Heart left ventricle (tissue), 16 donors: ENCODE results near the gene RSPO4. TPM values are rescaled to one million over a fixed set of nuclear protein-coding genes. Genes with fewer than 3 reads are reported as not detected.

ENCODE experiments used
- ATAC-seq, 4 donors: fragments of 200-7000 bp; cut with Tn5 transposase; one replicate each; pipeline ENCODE4 v1.9.1; 2020 to 2022; ENCODE audit warnings: moderate library complexity in 4 of 4, mild to moderate bottlenecking in 3 of 4, moderate number of reproducible peaks in 1 of 4
- DNase-seq, 5 donors: peaks; one replicate each; pipeline ENCODE4 v3.0.0-alpha.2; 2020
- H3K27ac ChIP-seq, 12 donors: fragments of 200-600 bp; sonication (generic) in 4 of 12; one replicate each; pipeline versions ENCODE4 v1.5.0 to v1.8.0; 2016 to 2022; ENCODE audit warnings: mild to moderate bottlenecking in 2 of 12
- H3K27me3 ChIP-seq, 9 donors: fragments of 200-600 bp; sonication (generic) in 2 of 9; one replicate each; pipeline versions ENCODE4 v1.5.1 to v1.8.0; 2016 to 2022; ENCODE audit warnings: mild to moderate bottlenecking in 3 of 9
- H3K36me3 ChIP-seq, 9 donors: fragments of 200-600 bp; sonication (generic) in 2 of 9; one replicate each; pipeline versions ENCODE4 v1.5.0 to v1.8.0; 2018 to 2022; ENCODE audit warnings: mild to moderate bottlenecking in 2 of 9
- H3K4me1 ChIP-seq, 12 donors: fragments of 200-600 bp; sonication (generic) in 4 of 12; one replicate each; pipeline versions ENCODE4 v1.5.0 to v1.8.0; 2016 to 2022; ENCODE audit warnings: mild to moderate bottlenecking in 3 of 12
- H3K4me3 ChIP-seq, 12 donors: fragments of 200-600 bp; sonication (generic) in 4 of 12; one replicate each; pipeline versions ENCODE4 v1.5.0 to v1.8.0; 2017 to 2022; ENCODE audit warnings: mild to moderate bottlenecking in 9 of 12, moderate library complexity in 4 of 12
- H3K9me3 ChIP-seq, 12 donors: fragments of 200-600 bp; sonication (generic) in 4 of 12; one replicate each; pipeline versions ENCODE4 v1.5.0 to v1.8.0; 2016 to 2022; ENCODE audit warnings: mild to moderate bottlenecking in 1 of 12
- CTCF ChIP-seq, 12 donors: fragments of 200-600 bp; sonication (generic) in 4 of 12; IDR thresholded peaks; one replicate each; pipeline versions ENCODE4 v1.5.0 to v1.8.0; 2018 to 2022; ENCODE audit warnings: antibody characterized with exemption in 12 of 12, mild to moderate bottlenecking in 5 of 12
- POLR2A ChIP-seq, 2 donors: fragments of 450-650 bp; IDR thresholded peaks; one replicate each; pipeline ENCODE4 v1.6.1; 2017; ENCODE audit warnings: antibody characterized with exemption in 2 of 2, mild to moderate bottlenecking in 2 of 2, moderate library complexity in 2 of 2
- WGBS, 4 donors: extraction: QIAGEN DNeasy Blood & Tissue Kit in 2 of 4; methylation state at CpG; one replicate each; pipeline versions ENCODE4 v1.1.5 to v1.1.7; 2013 to 2018; 5-methylcytosine and 5-hydroxymethylcytosine counted together
- intact Hi-C, 10 donors: fragments of 100-400 bp; cut with DNase I; formaldehyde crosslinking; loops; one replicate each; pipeline versions ENCODE4 v1.11.1 to v1.14.2; 2022
- polyA plus RNA-seq, 2 donors: library from polyadenylated mRNA; stranded (reverse); fragments of 200-250 nt; gene quantifications; one replicate each; pipeline ENCODE4 v1.2.3, GENCODE V29; 2013
- total RNA-seq, 9 donors: library from RNA; depleted of rRNA in 2 of 9; stranded (reverse); fragments of >200 nt in 2 of 9; fragmentation: NEBNext Ultra II Directional in 3 of 9; extraction: Animal tissue kit (Norgen Biotek cat#: 25700) in 3 of 9; gene quantifications; one replicate each; pipeline versions ENCODE4 v1.1.0 to v1.2.4, GENCODE V29; 2016 to 2023
- donor health status: ischemic (EF 13 %, LVEDD 7.1; RV severe dilation, severe dysfunction).
- donor health status: healthy with polysubstance abuse.
- donor health status: DM: no; HTN: yes; CAD: no.
- donor health status: DM: no; HTN: no; CAD: no.
- donor health status: ischemic (EF 25% LVEDD 6.9; RV normal size, moderate dysfunction).
- donor health status: ischemic (EF 25% LVEDD 5.7; RV mildly dilated, moderate dysfunction).
- donor health status: healthy.
- donor health status: DM: yes; HTN: yes; CAD: no.
- donor health status: ischemic (EF 35%, LVEDD 5.7; RV mildly dilated, moderate dysfunction).
- donor health status: nonischemic (EF 11% LVEDD 7.7; RV severe dilation, severe dysfunction).
- donor health status: DM: yes; HTN: yes; CAD: no.
- donor health status: PGD.
- donor health status: ischemic (EF 29% LVEDD 5.4; RV normal size, mild dysfunction).
- donor health status: nonischemic (EF 23%, LVEDD 6.1; RV moderate dilation, normal function).

The RSPO4 gene
- total and polyA plus RNA-seq, 11 donors = 0.04 to 0.27 (median 0.25) TPM; not detected in 8

- Histone ChIP-seq H3K36me3 (no peaks in the 10 kb centered on the region), H3K4me1 (peaks cover 0 to 6% (median 0%) of the 10 kb centered on the region in 12 donors), H3K4me3 (no peak overlapping the region), H3K27me3 (peaks cover 0 to 4% (median 0%) of the 10 kb centered on the region in 9 donors), H3K9me3 (no peaks in the 10 kb centered on the region), H3K27ac (no peak overlapping the region)
- intact Hi-C loops = no loop called here
- ATAC-seq (no peak), DNase-seq (no peak)
- WGBS, 4 donors = 69 to 78% (median 71%) methylated on average over 2 of the region's 2 CpGs
- no peak for TF ChIP-seq POLR2A (IDR thresholded peaks at IDR 0.05)
- TF ChIP-seq CTCF (IDR thresholded peaks at IDR 0.05) = no peak
Observed at GRCh38 chr20:1038205-1038604, 36.1 kb upstream of the RSPO4 start.

- TF ChIP-seq CTCF (IDR thresholded peaks at IDR 0.05) = no peak
- no peak for TF ChIP-seq POLR2A (IDR thresholded peaks at IDR 0.05)
- Histone ChIP-seq H3K27ac (no peak overlapping the region), H3K27me3 (peaks cover 0 to 7% (median 0%) of the 10 kb centered on the region in 9 donors), H3K4me3 (no peak overlapping the region), H3K36me3 (no peaks in the 10 kb centered on the region), H3K4me1 (peaks cover 0 to 6% (median 0%) of the 10 kb centered on the region in 12 donors), H3K9me3 (no peaks in the 10 kb centered on the region)
- DNase-seq (no peak), ATAC-seq (no peak)
- WGBS, 4 donors = 61 to 96% (median 73%) methylated on average over 2 of the region's 2 CpGs
- intact Hi-C loops = no loop called here
Observed at GRCh38 chr20:1037039-1037438, 34.9 kb upstream of the RSPO4 start.

GRCh38 chr20:1035466-1035865 lies 33.4 kb upstream of the RSPO4 start:
- TF ChIP-seq POLR2A (IDR thresholded peaks at IDR 0.05) (no peak), CTCF (IDR thresholded peaks at IDR 0.05) (no peak)

GRCh38 chr20:1034415-1034789 lies 32.3 kb upstream of the RSPO4 start:
- TF ChIP-seq POLR2A (IDR thresholded peaks at IDR 0.05) (no peak), CTCF (IDR thresholded peaks at IDR 0.05) (no peak)
- no peaks in the 10 kb centered on the region for H3K9me3 ChIP-seq
- peaks cover 0 to 6% (median 0%) of the 10 kb centered on the region in 12 donors for H3K4me1 ChIP-seq
- intact Hi-C loops = no loop called here
- WGBS, 4 donors = 23 to 44% (median 30%) methylated on average over 4 of the region's 4 CpGs
- H3K27ac ChIP-seq = no peak overlapping the region
- no peak for DNase-seq
- no peak for ATAC-seq
- H3K4me3 ChIP-seq = no peak overlapping the region
- peaks cover 0 to 16% (median 0%) of the 10 kb centered on the region in 9 donors for H3K27me3 ChIP-seq
- no peaks in the 10 kb centered on the region for H3K36me3 ChIP-seq

More at GRCh38 chr20:1035466-1035865, 33.4 kb upstream of the RSPO4 start:
- Histone ChIP-seq H3K27me3 (peaks cover 0 to 7% (median 0%) of the 10 kb centered on the region in 9 donors), H3K27ac (no peak overlapping the region), H3K4me1 (peaks cover 0 to 6% (median 0%) of the 10 kb centered on the region in 12 donors), H3K9me3 (no peaks in the 10 kb centered on the region), H3K4me3 (no peak overlapping the region), H3K36me3 (no peaks in the 10 kb centered on the region)
- DNase-seq (no peak), ATAC-seq (no peak)
- 58 to 70% (median 62%) methylated on average over 3 of the region's 3 CpGs for WGBS, 4 donors
- intact Hi-C loops = no loop called here
